ENCODE data around the gene CRIP2.

DNA sequence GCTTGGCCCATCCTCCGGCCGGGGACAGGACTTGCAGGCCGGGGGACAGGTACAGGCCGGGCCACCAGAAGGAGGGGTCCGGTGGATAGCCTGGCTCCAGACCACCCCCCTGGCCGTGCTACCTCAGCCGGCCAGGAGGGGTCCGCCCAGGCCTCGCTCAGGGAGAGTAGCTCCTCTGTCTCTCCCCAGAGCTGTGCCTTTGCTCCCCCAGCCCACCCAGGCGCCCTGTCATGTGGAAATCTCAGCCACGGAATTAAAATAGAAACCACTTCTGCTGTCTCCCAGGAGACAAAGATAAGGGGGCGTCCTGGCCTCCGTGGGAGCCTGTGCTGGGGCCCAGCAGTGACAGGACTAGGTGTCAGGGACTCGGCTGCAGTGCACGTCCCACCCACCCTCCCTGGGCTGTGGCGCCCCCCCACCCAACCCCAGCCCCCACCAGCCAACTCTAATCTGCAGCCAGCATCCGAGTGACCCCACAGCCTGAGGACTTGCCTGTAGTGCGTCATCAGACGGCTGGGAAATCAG is 3.3 kb upstream of the CRIP2 start:
- no peak for TF ChIP-seq POLR2A (IDR thresholded peaks at IDR 0.05)
- TF ChIP-seq, protein P1, sequence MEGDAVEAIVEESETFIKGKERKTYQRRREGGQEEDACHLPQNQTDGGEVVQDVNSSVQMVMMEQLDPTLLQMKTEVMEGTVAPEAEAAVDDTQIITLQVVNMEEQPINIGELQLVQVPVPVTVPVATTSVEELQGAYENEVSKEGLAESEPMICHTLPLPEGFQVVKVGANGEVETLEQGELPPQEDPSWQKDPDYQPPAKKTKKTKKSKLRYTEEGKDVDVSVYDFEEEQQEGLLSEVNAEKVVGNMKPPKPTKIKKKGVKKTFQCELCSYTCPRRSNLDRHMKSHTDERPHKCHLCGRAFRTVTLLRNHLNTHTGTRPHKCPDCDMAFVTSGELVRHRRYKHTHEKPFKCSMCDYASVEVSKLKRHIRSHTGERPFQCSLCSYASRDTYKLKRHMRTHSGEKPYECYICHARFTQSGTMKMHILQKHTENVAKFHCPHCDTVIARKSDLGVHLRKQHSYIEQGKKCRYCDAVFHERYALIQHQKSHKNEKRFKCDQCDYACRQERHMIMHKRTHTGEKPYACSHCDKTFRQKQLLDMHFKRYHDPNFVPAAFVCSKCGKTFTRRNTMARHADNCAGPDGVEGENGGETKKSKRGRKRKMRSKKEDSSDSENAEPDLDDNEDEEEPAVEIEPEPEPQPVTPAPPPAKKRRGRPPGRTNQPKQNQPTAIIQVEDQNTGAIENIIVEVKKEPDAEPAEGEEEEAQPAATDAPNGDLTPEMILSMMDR (IDR thresholded peaks at IDR 0.05) = no peak

Measured in body of pancreas (tissue), 4 donors.